ENCODE measurements around the gene FRS3.

The FRS3 gene

GRCh38 chr6:41763470-41763869 lies 16.2 kb downstream of the FRS3 start:
- no peak overlapping the region for H3K27ac Mint-ChIP-seq
- no peaks in the 10 kb centered on the region for H3K27me3 Mint-ChIP-seq
- H3K4me3 Mint-ChIP-seq = no peak overlapping the region
- no peak for ATAC-seq
- H3K9me3 Mint-ChIP-seq = no peaks in the 10 kb centered on the region
- no peaks in the 10 kb centered on the region for H3K36me3 Mint-ChIP-seq
- H3K4me1 Mint-ChIP-seq = no peaks in the 10 kb centered on the region

- H3K9me3 Mint-ChIP-seq = no peaks in the 10 kb centered on the region
- H3K4me1 Mint-ChIP-seq = no peaks in the 10 kb centered on the region
- H3K27ac Mint-ChIP-seq = no peak overlapping the region
- H3K4me3 Mint-ChIP-seq = no peak overlapping the region
- H3K36me3 Mint-ChIP-seq = no peaks in the 10 kb centered on the region
- peak; percentile 46 for ATAC-seq
- peaks cover 15% of the 10 kb centered on the region for H3K27me3 Mint-ChIP-seq
Observed at GRCh38 chr6:41759905-41760579, 19.7 kb downstream of the FRS3 start.

GRCh38 chr6:41759106-41759904 lies 20.4 kb downstream of the FRS3 start:
- Mint-ChIP-seq H3K36me3 (no peaks in the 10 kb centered on the region), H3K27ac (no peak overlapping the region), H3K4me3 (no peak overlapping the region), H3K27me3 (peaks cover 15% of the 10 kb centered on the region), H3K9me3 (no peaks in the 10 kb centered on the region), H3K4me1 (no peaks in the 10 kb centered on the region)
- no peak for ATAC-seq

- Mint-ChIP-seq H3K36me3 (no peaks in the 10 kb centered on the region), H3K4me1 (no peaks in the 10 kb centered on the region)
- ATAC-seq = no peak
Observed at GRCh38 chr6:41758641-41759035, 21.1 kb downstream of the FRS3 start.

GRCh38 chr6:41757931-41758640 lies 21.6 kb downstream of the FRS3 start:
- H3K27me3 Mint-ChIP-seq = peaks cover 15% of the 10 kb centered on the region
- H3K9me3 Mint-ChIP-seq = no peaks in the 10 kb centered on the region
- no peak overlapping the region for H3K27ac Mint-ChIP-seq
- no peak for ATAC-seq
- H3K4me1 Mint-ChIP-seq = no peaks in the 10 kb centered on the region
- no peak overlapping the region for H3K4me3 Mint-ChIP-seq
- H3K36me3 Mint-ChIP-seq = no peaks in the 10 kb centered on the region

More at GRCh38 chr6:41758641-41759035, 21.1 kb downstream of the FRS3 start:
- Mint-ChIP-seq H3K27me3 (peaks cover 15% of the 10 kb centered on the region), H3K27ac (no peak overlapping the region), H3K9me3 (no peaks in the 10 kb centered on the region), H3K4me3 (no peak overlapping the region)

GRCh38 chr6:41757271-41757670 lies 22.4 kb downstream of the FRS3 start:
- Mint-ChIP-seq H3K9me3 (no peaks in the 10 kb centered on the region), H3K27me3 (peaks cover 15% of the 10 kb centered on the region), H3K4me1 (no peaks in the 10 kb centered on the region), H3K4me3 (no peak overlapping the region), H3K27ac (no peak overlapping the region), H3K36me3 (no peaks in the 10 kb centered on the region)
- no peak for ATAC-seq

- H3K9me3 Mint-ChIP-seq = no peaks in the 10 kb centered on the region
- no peaks in the 10 kb centered on the region for H3K36me3 Mint-ChIP-seq
- ATAC-seq = peak; percentile 32
- peaks cover 15% of the 10 kb centered on the region for H3K27me3 Mint-ChIP-seq
- H3K4me1 Mint-ChIP-seq = no peaks in the 10 kb centered on the region
- H3K4me3 Mint-ChIP-seq = no peak overlapping the region
- no peak overlapping the region for H3K27ac Mint-ChIP-seq
Observed at GRCh38 chr6:41756354-41756753, 23.3 kb downstream of the FRS3 start.

- ATAC-seq = no peak
- Mint-ChIP-seq H3K4me3 (no peak overlapping the region), H3K36me3 (no peaks in the 10 kb centered on the region), H3K4me1 (no peaks in the 10 kb centered on the region), H3K27me3 (peaks cover 15% of the 10 kb centered on the region), H3K9me3 (no peaks in the 10 kb centered on the region), H3K27ac (no peak overlapping the region)
Observed at GRCh38 chr6:41755895-41756294, 23.8 kb downstream of the FRS3 start.

- Mint-ChIP-seq H3K27ac (no peak overlapping the region), H3K36me3 (no peaks in the 10 kb centered on the region), H3K4me1 (no peaks in the 10 kb centered on the region), H3K9me3 (no peaks in the 10 kb centered on the region), H3K27me3 (peaks cover 12% of the 10 kb centered on the region), H3K4me3 (no peak overlapping the region)
- no peak for ATAC-seq
Observed at GRCh38 chr6:41750374-41750773, 29.3 kb downstream of the FRS3 start.

- no peak for ATAC-seq
- no peak overlapping the region for H3K4me3 Mint-ChIP-seq
- H3K9me3 Mint-ChIP-seq = no peaks in the 10 kb centered on the region
- peaks cover 12% of the 10 kb centered on the region for H3K27me3 Mint-ChIP-seq
- no peaks in the 10 kb centered on the region for H3K36me3 Mint-ChIP-seq
- H3K4me1 Mint-ChIP-seq = no peaks in the 10 kb centered on the region
- H3K27ac Mint-ChIP-seq = no peak overlapping the region
Observed at GRCh38 chr6:41748542-41748941, 31.2 kb downstream of the FRS3 start.

GRCh38 chr6:41748102-41748477 lies 31.6 kb downstream of the FRS3 start:
- no peak overlapping the region for H3K4me3 Mint-ChIP-seq
- H3K9me3 Mint-ChIP-seq = no peaks in the 10 kb centered on the region
- ATAC-seq = no peak
- H3K27ac Mint-ChIP-seq = no peak overlapping the region
- H3K4me1 Mint-ChIP-seq = no peaks in the 10 kb centered on the region
- peaks cover 12% of the 10 kb centered on the region for H3K27me3 Mint-ChIP-seq
- no peaks in the 10 kb centered on the region for H3K36me3 Mint-ChIP-seq

GRCh38 chr6:41747256-41748101 lies 32.2 kb downstream of the FRS3 start, which contains the start of gene PGC:
TSS of gene PGC (minus strand) at chr6:41747397. CDS start at chr6:41747334, 63 bp downstream.
- no peak within 1 kb of the TSS for H3K4me3 Mint-ChIP-seq
- H3K9me3 Mint-ChIP-seq = no peaks in the 10 kb centered on the region
- ATAC-seq = no peak
- no peaks in the 10 kb centered on the region for H3K36me3 Mint-ChIP-seq
- no peak within 1 kb of the TSS for H3K27ac Mint-ChIP-seq
- peaks cover 12% of the 10 kb centered on the region for H3K27me3 Mint-ChIP-seq
- no peaks in the 10 kb centered on the region for H3K4me1 Mint-ChIP-seq

GRCh38 chr6:41746107-41746506 lies 33.6 kb downstream of the FRS3 start:
- H3K27me3 Mint-ChIP-seq = peaks cover 12% of the 10 kb centered on the region
- H3K4me1 Mint-ChIP-seq = no peaks in the 10 kb centered on the region
- H3K9me3 Mint-ChIP-seq = no peaks in the 10 kb centered on the region
- H3K27ac Mint-ChIP-seq = no peak overlapping the region
- ATAC-seq = no peak
- H3K4me3 Mint-ChIP-seq = no peak overlapping the region
- H3K36me3 Mint-ChIP-seq = no peaks in the 10 kb centered on the region

- H3K4me1 Mint-ChIP-seq = no peaks in the 10 kb centered on the region
- no peak for ATAC-seq
- no peak overlapping the region for H3K4me3 Mint-ChIP-seq
- H3K36me3 Mint-ChIP-seq = no peaks in the 10 kb centered on the region
- H3K27me3 Mint-ChIP-seq = no peaks in the 10 kb centered on the region
- no peak overlapping the region for H3K27ac Mint-ChIP-seq
- H3K9me3 Mint-ChIP-seq = no peaks in the 10 kb centered on the region
Observed at GRCh38 chr6:41744236-41744787, 35.4 kb downstream of the FRS3 start.
